ENCODE results near the gene SIRPA.

GRCh38 chr20:1887756-1888155 is 7.5 kb upstream of the SIRPA start:
- no peak for TF ChIP-seq EZH2 (IDR thresholded peaks at IDR 0.05; ENCODE audit: low read length, unreplicated experiment)
- TF ChIP-seq CTCF (conservative IDR thresholded peaks at IDR 0.05; ENCODE audit: low read depth, low read length): no peak

Measured in PC-3 (cell line).